Nephron (organoid): ENCODE results near the gene ZNF121.
"Not testable (repeated sequence)": the region's sequence is repeated elsewhere in the genome, so short reads cannot be mapped to it uniquely, and the experiment has no call there.

ENCODE experiments used
- H3K27ac Mint-ChIP-seq, 3 experiments: 2 replicates each; pipeline ENCODE4 v1.8.0; 2020; ENCODE audit warnings: mixed read lengths in 3 of 3, mild to moderate bottlenecking in 2 of 3, moderate library complexity in 1 of 3
- H3K27me3 Mint-ChIP-seq: 2 replicates; pipeline ENCODE4 v1.8.0; 2021; ENCODE audit warnings: low read depth, mild to moderate bottlenecking, moderate library complexity, mixed read lengths
- H3K36me3 Mint-ChIP-seq: 2 replicates; pipeline ENCODE4 v1.8.0; 2020; ENCODE audit warnings: low read depth, mixed read lengths
- H3K4me1 Mint-ChIP-seq: 2 replicates; pipeline ENCODE4 v1.8.0; 2020; ENCODE audit warnings: mixed read lengths
- H3K4me3 Mint-ChIP-seq, 3 experiments: 2 replicates each; pipeline ENCODE4 v1.8.0; 2020; ENCODE audit warnings: mild to moderate bottlenecking in 3 of 3, mixed read lengths in 3 of 3, moderate library complexity in 2 of 3
- H3K9me3 Mint-ChIP-seq: 2 replicates; pipeline ENCODE4 v1.8.0; 2020; ENCODE audit warnings: mixed read lengths
- TF ChIP-seq, protein P1 (sequence below), 3 experiments: fragments of 200-600 bp; sonication (generic); IDR thresholded peaks; one replicate each; pipeline ENCODE4 v1.5.0; 2021; ENCODE audit warnings: antibody characterized with exemption in 3 of 3; ENCODE audit not compliant: unreplicated experiment in 3 of 3

Gene ZNF121

DNA sequence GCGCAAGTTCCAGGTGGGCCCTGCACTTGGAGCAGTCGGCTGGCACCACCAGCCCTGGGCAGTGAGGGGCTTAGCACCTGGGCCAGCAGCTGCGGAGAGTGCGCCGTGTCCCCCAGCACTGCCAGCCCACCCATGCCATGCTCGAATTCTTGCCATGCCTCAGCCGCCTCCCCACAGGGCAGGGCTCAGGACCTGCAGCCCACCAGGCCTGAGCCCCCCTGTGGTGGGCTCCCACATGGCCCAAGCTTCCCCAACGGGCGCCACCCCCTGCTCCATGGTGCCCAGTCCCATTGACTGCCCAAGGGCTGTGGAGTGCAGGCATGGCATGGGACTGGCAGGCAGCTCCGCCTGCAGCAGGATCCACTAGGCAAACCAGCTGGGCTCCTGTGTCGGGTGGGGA is 36.4 kb downstream of the ZNF121 start:
- Mint-ChIP-seq H3K9me3 (peaks cover 34% of the 10 kb centered on the region), H3K4me1 (no peaks in the 10 kb centered on the region), H3K27ac (no peak overlapping the region), H3K4me3 (no peak overlapping the region), H3K36me3 (peaks cover 16% of the 10 kb centered on the region), H3K27me3 (no peaks in the 10 kb centered on the region)
- TF ChIP-seq, protein P1, sequence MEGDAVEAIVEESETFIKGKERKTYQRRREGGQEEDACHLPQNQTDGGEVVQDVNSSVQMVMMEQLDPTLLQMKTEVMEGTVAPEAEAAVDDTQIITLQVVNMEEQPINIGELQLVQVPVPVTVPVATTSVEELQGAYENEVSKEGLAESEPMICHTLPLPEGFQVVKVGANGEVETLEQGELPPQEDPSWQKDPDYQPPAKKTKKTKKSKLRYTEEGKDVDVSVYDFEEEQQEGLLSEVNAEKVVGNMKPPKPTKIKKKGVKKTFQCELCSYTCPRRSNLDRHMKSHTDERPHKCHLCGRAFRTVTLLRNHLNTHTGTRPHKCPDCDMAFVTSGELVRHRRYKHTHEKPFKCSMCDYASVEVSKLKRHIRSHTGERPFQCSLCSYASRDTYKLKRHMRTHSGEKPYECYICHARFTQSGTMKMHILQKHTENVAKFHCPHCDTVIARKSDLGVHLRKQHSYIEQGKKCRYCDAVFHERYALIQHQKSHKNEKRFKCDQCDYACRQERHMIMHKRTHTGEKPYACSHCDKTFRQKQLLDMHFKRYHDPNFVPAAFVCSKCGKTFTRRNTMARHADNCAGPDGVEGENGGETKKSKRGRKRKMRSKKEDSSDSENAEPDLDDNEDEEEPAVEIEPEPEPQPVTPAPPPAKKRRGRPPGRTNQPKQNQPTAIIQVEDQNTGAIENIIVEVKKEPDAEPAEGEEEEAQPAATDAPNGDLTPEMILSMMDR (IDR thresholded peaks at IDR 0.05; ENCODE audit: unreplicated experiment in 3 of 3), result no peak

DNA sequence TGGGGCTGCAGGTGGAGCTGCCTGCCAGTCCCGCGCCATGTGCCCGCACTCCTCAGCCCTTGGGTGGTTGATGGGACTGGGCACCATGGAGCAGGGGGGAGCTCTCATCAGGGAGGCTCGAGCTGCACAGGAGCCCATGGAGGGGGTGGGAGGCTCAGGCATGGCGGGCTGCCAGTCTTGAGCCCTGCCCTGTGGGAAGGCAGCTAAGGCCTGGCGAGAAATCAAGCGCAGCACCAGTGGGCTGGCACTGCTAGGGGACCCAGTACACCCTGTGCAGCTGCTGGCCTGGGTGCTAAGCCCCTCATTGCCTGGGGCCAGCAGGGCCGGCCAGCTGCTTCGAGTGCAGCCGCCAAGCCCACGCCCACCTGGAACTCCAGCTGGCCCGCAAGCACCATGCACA is 43.0 kb downstream of the ZNF121 start:
- not testable (repeated sequence) for H3K4me1 Mint-ChIP-seq, H3K27ac Mint-ChIP-seq, H3K4me3 Mint-ChIP-seq, H3K27me3 Mint-ChIP-seq
- Mint-ChIP-seq H3K36me3 (peaks cover 38% of the 10 kb centered on the region), H3K9me3 (peaks cover 36% of the 10 kb centered on the region)

DNA sequence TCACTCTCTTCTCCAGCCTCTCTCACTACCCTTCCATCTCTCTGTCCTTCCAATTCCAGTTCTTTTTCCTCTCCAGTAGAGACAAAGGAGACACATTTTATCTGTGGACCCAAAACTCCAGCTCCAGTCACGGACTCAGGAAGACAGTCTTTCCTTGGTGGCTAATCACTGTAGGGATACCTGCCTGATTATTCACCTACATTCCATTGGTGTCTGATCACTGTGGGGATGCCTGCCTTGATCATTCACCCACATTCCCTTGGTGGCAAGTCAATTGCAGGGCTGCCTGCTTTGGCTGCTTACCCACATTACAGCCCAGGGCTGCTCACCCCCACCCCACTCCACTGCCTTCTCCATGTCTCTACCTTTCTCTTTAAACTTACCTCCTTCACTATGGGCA is 44.4 kb downstream of the ZNF121 start:
- Mint-ChIP-seq H3K4me3 (peak overlapping the region; percentile 99), H3K36me3 (peaks cover 52% of the 10 kb centered on the region), H3K9me3 (peaks cover 50% of the 10 kb centered on the region), H3K27ac (peak overlapping the region; percentile 72 to 100 (median 97))
- H3K4me1 Mint-ChIP-seq, H3K27me3 Mint-ChIP-seq: not testable (repeated sequence)

DNA sequence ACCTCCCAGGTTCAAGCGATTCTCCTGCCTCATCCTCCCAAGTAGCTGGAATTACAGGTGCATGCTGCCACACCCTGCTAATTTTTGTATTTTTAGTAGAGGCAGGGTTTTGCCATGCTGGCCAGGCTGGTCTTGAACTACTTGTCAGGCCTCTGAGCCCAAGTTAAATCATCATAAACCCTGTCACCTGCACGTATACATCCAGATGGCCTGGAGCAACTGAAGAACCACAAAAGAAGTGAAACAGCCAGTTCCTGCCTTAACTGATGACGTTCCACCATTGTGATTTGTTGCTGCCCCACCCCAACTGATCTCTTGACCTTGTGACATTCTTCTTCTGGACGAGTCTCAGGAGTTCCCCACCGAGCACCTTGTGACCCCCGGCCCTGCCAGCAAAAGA is 45.1 kb downstream of the ZNF121 start:
- Mint-ChIP-seq H3K36me3 (peaks cover 59% of the 10 kb centered on the region), H3K9me3 (peaks cover 55% of the 10 kb centered on the region), H3K4me3 (peak overlapping the region; percentile 99), H3K27ac (peak overlapping the region; percentile 97 to 100 (median 100))
- not testable (repeated sequence) for H3K27me3 Mint-ChIP-seq, H3K4me1 Mint-ChIP-seq

DNA sequence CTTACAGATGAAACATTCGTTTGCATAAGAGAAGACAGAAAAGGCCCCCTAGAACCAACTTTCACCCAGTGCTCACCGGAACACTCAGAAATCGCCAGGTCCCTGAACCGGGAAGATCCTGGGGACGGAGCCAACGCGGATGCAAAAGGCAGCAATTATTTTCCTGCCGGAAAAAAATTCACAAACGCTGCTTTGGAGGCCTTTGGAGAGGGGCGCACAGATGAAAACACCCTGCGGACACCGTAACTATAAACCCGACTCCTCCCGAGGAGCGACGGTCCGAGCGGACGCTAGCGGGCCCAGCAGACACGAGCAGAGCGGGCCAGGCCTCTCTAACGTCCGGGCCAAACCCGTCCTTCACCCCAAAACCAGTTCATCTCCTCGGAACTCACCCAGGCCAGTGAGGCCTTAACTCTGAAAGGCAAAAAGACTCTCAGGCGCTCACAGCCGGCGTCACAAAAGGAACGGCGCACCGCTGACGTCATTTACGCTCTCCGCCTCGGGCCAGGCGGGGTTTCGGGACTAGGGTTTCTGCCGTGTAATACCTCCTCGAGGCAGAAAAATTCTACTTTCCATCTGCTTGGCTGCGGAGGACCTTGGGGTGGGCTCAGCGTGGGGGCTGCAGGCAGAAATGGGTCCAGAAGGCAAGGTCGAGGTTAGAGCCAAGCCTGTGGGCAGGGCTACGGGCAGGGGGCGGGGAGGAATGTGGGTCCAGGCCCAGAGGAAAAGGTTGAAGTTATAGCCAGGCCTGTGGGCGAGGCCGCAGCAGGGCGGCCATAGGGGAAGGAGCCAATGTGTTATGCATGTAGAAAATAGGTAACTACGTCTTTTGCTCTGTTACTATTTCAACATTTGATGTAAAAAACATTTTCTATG is 45.9 kb downstream of the ZNF121 start, which contains the start of gene ZNF426:
Gene ZNF426 (minus strand): TSS at position 463 of the 876 bp plus-strand sequence. CDS start 2,413 bp downstream, outside the sequence.
- Mint-ChIP-seq H3K4me3 (peak within 1 kb of the TSS; percentile 99), H3K4me1 (peaks cover 5% of the 10 kb centered on the region)

DNA sequence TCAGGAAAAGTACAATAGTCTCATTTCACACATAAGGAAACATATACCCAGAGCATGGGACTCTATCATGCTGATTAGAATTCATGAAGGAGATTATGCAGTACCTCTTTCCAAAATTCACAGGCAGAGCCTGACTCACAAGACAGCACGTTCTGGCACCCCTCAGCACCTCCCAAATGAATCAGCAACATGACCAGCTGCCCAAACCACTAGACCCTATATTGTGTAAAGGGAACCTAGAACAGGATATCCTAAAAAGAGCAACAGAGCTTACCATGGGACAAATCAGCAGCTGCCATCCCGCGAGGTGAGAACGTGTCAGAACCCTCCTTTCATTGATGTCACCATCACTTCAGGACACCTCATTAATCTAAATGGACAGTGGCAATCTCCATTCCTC is 48.4 kb downstream of the ZNF121 start:
- Mint-ChIP-seq H3K9me3 (peaks cover 81% of the 10 kb centered on the region), H3K4me3 (peak overlapping the region; percentile 58 to 78 (median 72)), H3K27ac (no peak overlapping the region), H3K4me1 (peaks cover 5% of the 10 kb centered on the region), H3K27me3 (no peaks in the 10 kb centered on the region), H3K36me3 (peaks cover 92% of the 10 kb centered on the region)
- TF ChIP-seq, protein P1 (IDR thresholded peaks at IDR 0.05; ENCODE audit: unreplicated experiment in 3 of 3), result no peak

More for the DNA sequence above, 45.9 kb downstream of the ZNF121 start, which contains the start of gene ZNF426:
- Mint-ChIP-seq H3K9me3 (peaks cover 63% of the 10 kb centered on the region), H3K27ac (peak within 1 kb of the TSS; percentile 97 to 100 (median 100)), H3K36me3 (peaks cover 67% of the 10 kb centered on the region), H3K27me3 (no peaks in the 10 kb centered on the region)
- TF ChIP-seq, protein P1 (IDR thresholded peaks at IDR 0.05; ENCODE audit: unreplicated experiment in 3 of 3), result no peak

DNA sequence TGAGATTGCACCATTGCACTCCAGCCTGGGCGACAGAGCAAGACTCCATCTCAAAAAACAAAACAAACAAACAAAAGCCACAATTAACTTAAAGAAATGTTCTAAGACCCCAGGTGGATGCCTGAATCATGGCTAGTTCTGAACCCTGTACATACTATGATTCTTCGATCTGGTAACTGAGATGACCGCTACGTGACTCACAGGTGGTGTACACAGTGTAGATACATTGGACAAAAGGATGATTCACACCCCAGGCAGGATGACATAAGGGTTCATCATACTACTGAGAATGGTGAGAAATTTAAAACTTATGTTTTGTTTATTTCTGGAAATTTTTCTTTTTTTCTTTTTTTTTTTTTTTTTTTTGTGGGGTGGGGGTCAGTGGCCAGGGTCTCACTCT is 52.4 kb downstream of the ZNF121 start:
- H3K4me1 Mint-ChIP-seq, result no peaks in the 10 kb centered on the region
- H3K9me3 Mint-ChIP-seq, result peaks cover 89% of the 10 kb centered on the region
- no peak overlapping the region for H3K4me3 Mint-ChIP-seq
- no peaks in the 10 kb centered on the region for H3K27me3 Mint-ChIP-seq
- peaks cover 99% of the 10 kb centered on the region for H3K36me3 Mint-ChIP-seq
- H3K27ac Mint-ChIP-seq, result no peak overlapping the region
- TF ChIP-seq, protein P1 (IDR thresholded peaks at IDR 0.05; ENCODE audit: unreplicated experiment in 3 of 3), result no peak
